PFSK-1 (cell line): Measurements from ENCODE around the gene EGFL8.

Experiments
- FOXP2 ChIP-seq: optimal IDR thresholded peaks from 2 replicates; pipeline ENCODE3; 2011; ENCODE audit warnings: borderline replicate concordance, control low read depth, inconsistent platforms; ENCODE audit not compliant: insufficient read depth; ENCODE audit errors: extremely low read length, extremely low read depth
- POLR2AphosphoS5 ChIP-seq: IDR thresholded peaks from 2 replicates; pipeline ENCODE4 v1.6.1; 2012; ENCODE audit warnings: low read depth, mild to moderate bottlenecking, control low read depth, low read length, moderate library complexity
- REST ChIP-seq, 2 experiments: IDR thresholded peaks; 2 replicates each; pipeline versions ENCODE4 v1.6.1 to v1.8.0; 2011 to 2012; ENCODE audit warnings: low read depth in 2 of 2, low read length in 2 of 2, control low read depth in 1 of 2, inconsistent platforms in 1 of 2, mild to moderate bottlenecking in 1 of 2, moderate library complexity in 1 of 2; ENCODE audit not compliant: insufficient read depth in 1 of 2
- SIN3A ChIP-seq: IDR thresholded peaks from 2 replicates; pipeline ENCODE4 v1.6.1; 2012; ENCODE audit warnings: mild to moderate bottlenecking, low read length, moderate library complexity, borderline replicate concordance; ENCODE audit not compliant: insufficient read depth
- TAF1 ChIP-seq: IDR thresholded peaks from 2 replicates; pipeline ENCODE4 v1.6.1; 2012; ENCODE audit warnings: low read length, control low read depth, borderline replicate concordance; ENCODE audit not compliant: insufficient read depth

The EGFL8 gene

GRCh38 chr6:32215617-32216016, 51.2 kb downstream of the EGFL8 start:
- TF ChIP-seq TAF1: no peak
- no peak for TF ChIP-seq SIN3A
- no peak for TF ChIP-seq POLR2AphosphoS5
- no peak for TF ChIP-seq FOXP2
- no peak for TF ChIP-seq REST (IDR thresholded peaks at IDR 0.05; ENCODE audit: insufficient read depth in 1 of 2, low read depth in 2 of 2, low read length in 2 of 2)

- TF ChIP-seq TAF1: no peak
- TF ChIP-seq REST (IDR thresholded peaks at IDR 0.05; ENCODE audit: insufficient read depth in 1 of 2, low read depth in 2 of 2, low read length in 2 of 2): no peak
- TF ChIP-seq SIN3A: no peak
These were observed 51.9 kb downstream of the EGFL8 start for GRCh38 chr6:32216285-32216684.

GRCh38 chr6:32216998-32217397, 52.6 kb downstream of the EGFL8 start:
- no peak for TF ChIP-seq SIN3A
- no peak for TF ChIP-seq POLR2AphosphoS5
- TF ChIP-seq REST (IDR thresholded peaks at IDR 0.05; ENCODE audit: insufficient read depth in 1 of 2, low read depth in 2 of 2, low read length in 2 of 2): no peak
- TF ChIP-seq TAF1: no peak
- no peak for TF ChIP-seq FOXP2
